CD14-positive monocyte (primary cell): ENCODE measurements around the gene TPD52L1. TPM values are rescaled to one million over a fixed set of nuclear protein-coding genes. Genes with fewer than 3 reads are reported as not detected.
A peak's percentile ranks its signal among the peaks of the same experiment; 100 is the strongest.

Experiments
- DNase-seq, 3 donors: peaks; one replicate each; pipeline ENCODE4 v3.0.0-alpha.2; 2011 to 2022
- H2AFZ ChIP-seq: 2 replicates; pipeline ENCODE4 v1.6.0; 2012; ENCODE audit warnings: mild to moderate bottlenecking, low read depth, low read length, inconsistent platforms; ENCODE audit not compliant: insufficient read depth, poor library complexity, severe bottlenecking
- H3K27ac ChIP-seq, 2 donors: 1 replicate in 1 of 2; 2 replicates in 1 of 2; pipeline ENCODE4 v1.5.1; 2012 to 2013; ENCODE audit warnings: low read length in 2 of 2, control low read depth in 1 of 2, inconsistent platforms in 1 of 2, low read depth in 1 of 2, mild to moderate bottlenecking in 1 of 2
- H3K27me3 ChIP-seq, 2 donors: one replicate each; pipeline versions ENCODE4 v1.6.0 to v1.6.1; 2011 to 2013; ENCODE audit warnings: low read length in 2 of 2; ENCODE audit not compliant: control insufficient read depth in 2 of 2, insufficient read depth in 2 of 2
- H3K36me3 ChIP-seq, 2 donors: replicated peaks in 1 of 2; 1 replicate in 1 of 2; 2 replicates in 1 of 2; pipeline versions ENCODE4 v1.5.1 to v1.6.1; 2012 to 2013; ENCODE audit warnings: low read length in 2 of 2, control low read depth in 1 of 2, inconsistent platforms in 1 of 2, mild to moderate bottlenecking in 1 of 2; ENCODE audit not compliant: insufficient read depth in 2 of 2, control insufficient read depth in 1 of 2
- H3K4me1 ChIP-seq, 2 donors: 1 replicate in 1 of 2; 2 replicates in 1 of 2; pipeline versions ENCODE4 v1.5.1 to v1.6.1; 2012 to 2013; ENCODE audit warnings: low read length in 2 of 2, control low read depth in 1 of 2, inconsistent platforms in 1 of 2, mild to moderate bottlenecking in 1 of 2, moderate library complexity in 1 of 2; ENCODE audit not compliant: insufficient read depth in 2 of 2, control insufficient read depth in 1 of 2
- H3K4me2 ChIP-seq: replicated peaks from 2 replicates; pipeline ENCODE3; 2012; ENCODE audit warnings: low read length, moderate library complexity, mild to moderate bottlenecking; ENCODE audit not compliant: poor library complexity, severe bottlenecking; ENCODE audit errors: extremely low read depth
- H3K4me3 ChIP-seq, 3 experiments: fragments of 200-600 bp in 1 of 3; sonication (generic) in 1 of 3; replicated peaks in 1 of 3; 1 replicate in 2 of 3; 2 replicates in 1 of 3; pipeline ENCODE4 v1.5.1; 2011 to 2013; ENCODE audit warnings: low read length in 3 of 3, mild to moderate bottlenecking in 3 of 3, control low read depth in 2 of 3, low read depth in 2 of 3, inconsistent platforms in 1 of 3, moderate library complexity in 1 of 3
- H3K79me2 ChIP-seq: 2 replicates; pipeline ENCODE4 v1.6.0; 2012; ENCODE audit warnings: mild to moderate bottlenecking, control low read depth, inconsistent platforms, low read length, moderate library complexity; ENCODE audit not compliant: insufficient read depth
- H3K9ac ChIP-seq: 2 replicates; pipeline ENCODE4 v1.6.0; 2017; ENCODE audit warnings: low read length, mild to moderate bottlenecking; ENCODE audit not compliant: insufficient read depth, poor library complexity, severe bottlenecking
- H3K9me3 ChIP-seq, 2 donors: replicated peaks in 1 of 2; 1 replicate in 1 of 2; 2 replicates in 1 of 2; pipeline versions ENCODE4 v1.5.1 to v1.6.1; 2012 to 2013; ENCODE audit warnings: low read length in 2 of 2, control low read depth in 1 of 2; ENCODE audit not compliant: control insufficient read depth in 1 of 2, insufficient read depth in 1 of 2
- H4K20me1 ChIP-seq: 2 replicates; pipeline ENCODE4 v1.6.0; 2012; ENCODE audit warnings: mild to moderate bottlenecking, low read length, control low read depth, moderate library complexity; ENCODE audit not compliant: insufficient read depth
- H3K27ac Mint-ChIP-seq, 7 donors: one replicate each; pipeline ENCODE4 v1.8.0; 2020; ENCODE audit warnings: mild to moderate bottlenecking in 7 of 7, mixed read lengths in 7 of 7, moderate library complexity in 6 of 7, inconsistent platforms in 2 of 7
- H3K27me3 Mint-ChIP-seq, 3 donors: one replicate each; pipeline ENCODE4 v1.8.0; 2021 to 2022; ENCODE audit warnings: low read depth in 3 of 3, mild to moderate bottlenecking in 3 of 3, mixed read lengths in 3 of 3, moderate library complexity in 3 of 3, inconsistent platforms in 1 of 3
- H3K36me3 Mint-ChIP-seq, 2 donors: one replicate each; pipeline ENCODE4 v1.8.0; 2020; ENCODE audit warnings: mixed read lengths in 2 of 2, inconsistent platforms in 1 of 2, mild to moderate bottlenecking in 1 of 2
- H3K4me1 Mint-ChIP-seq: one replicate; pipeline ENCODE4 v1.8.0; 2020; ENCODE audit warnings: mild to moderate bottlenecking, mixed read lengths
- H3K4me3 Mint-ChIP-seq, 2 donors: one replicate each; pipeline ENCODE4 v1.8.0; 2020; ENCODE audit warnings: mild to moderate bottlenecking in 2 of 2, mixed read lengths in 2 of 2, moderate library complexity in 1 of 2
- H3K9me3 Mint-ChIP-seq, 7 donors: one replicate each; pipeline ENCODE4 v1.8.0; 2020 to 2022; ENCODE audit warnings: mixed read lengths in 7 of 7, mild to moderate bottlenecking in 6 of 7, moderate library complexity in 6 of 7, inconsistent platforms in 2 of 7
- CTCF ChIP-seq: fragments of 200-600 bp; IDR thresholded peaks from one replicate; pipeline ENCODE4 v1.8.0; 2022; ENCODE audit warnings: antibody characterized with exemption, mild to moderate bottlenecking
- WGBS: methylation state at CpG from one replicate; pipeline ENCODE4 v1.1.5; 2013; ENCODE audit warnings: missing lambda C conversion rate; ENCODE audit not compliant: insufficient coverage; 5-methylcytosine and 5-hydroxymethylcytosine counted together
- intact Hi-C, 2 donors: fragments of 100-400 bp; cut with micrococcal nuclease; formaldehyde crosslinking; loops; one replicate each; pipeline versions ENCODE4 v1.15.0 to v1.15.1; 2023
- polyA plus RNA-seq, 3 donors: library from polyadenylated mRNA; depleted of rRNA in 1 of 3; unstranded in 2 of 3; stranded (reverse) in 1 of 3; fragments of 300-500 nt in 2 of 3; fragments of >200 nt in 1 of 3; fragmentation: Illumina TruSeq in 2 of 3; gene quantifications; 1 replicate in 2 of 3; 2 replicates in 1 of 3; pipeline ENCODE4 v1.2.3, GENCODE V29; 2012 to 2021

Gene TPD52L1
- polyA plus RNA-seq, 3 donors: not detected

GRCh38 chr6:125259354-125259736 is 105.8 kb downstream of the TPD52L1 start:
- 71% methylated on average over 2 of the region's 2 CpGs for WGBS
- Mint-ChIP-seq H3K27ac (peak overlapping the region in 2 of 7 donors; percentile 5 to 18), H3K36me3 (peaks cover 0 to 2% of the 10 kb centered on the region in 2 donors), H3K27me3 (no peaks in the 10 kb centered on the region), H3K9me3 (peaks cover 4 to 17% (median 7%) of the 10 kb centered on the region in 7 donors), H3K4me1 (peaks cover 15% of the 10 kb centered on the region), H3K4me3 (no peak overlapping the region)
- H3K4me1 ChIP-seq: peaks cover 14 to 15% of the 10 kb centered on the region in 2 donors
- no peak overlapping the region for H3K4me2 ChIP-seq
- H3K36me3 ChIP-seq: no peaks in the 10 kb centered on the region
- H3K79me2 ChIP-seq: no peaks in the 10 kb centered on the region
- intact Hi-C loops: loop anchor here in 1 of 2 donors (5.0 kb wide), 1 partner anchor 62 kb away; no protein-coding TSS in a partner anchor
- peaks cover 0 to 8% of the 10 kb centered on the region in 2 donors for H3K9me3 ChIP-seq
- DNase-seq: peak in 2 of 3 donors; percentile 12 to 52
- TF ChIP-seq CTCF: no peak
- H2AFZ ChIP-seq: no peak overlapping the region
- no peaks in the 10 kb centered on the region for H4K20me1 ChIP-seq
- no peak overlapping the region for H3K27ac ChIP-seq
- H3K4me3 ChIP-seq: no peak overlapping the region
- H3K27me3 ChIP-seq: no peaks in the 10 kb centered on the region
- no peak overlapping the region for H3K9ac ChIP-seq

- no peaks in the 10 kb centered on the region for H3K27me3 Mint-ChIP-seq
- 95% methylated on average over 8 of the region's 12 CpGs for WGBS
- H3K27ac Mint-ChIP-seq: peak overlapping the region in 2 of 7 donors; percentile 40 to 46
Measured at GRCh38 chr6:125262016-125263013, 108.7 kb downstream of the TPD52L1 start.

More at GRCh38 chr6:125262016-125263013, 108.7 kb downstream of the TPD52L1 start:
- Mint-ChIP-seq H3K4me1 (peaks cover 15% of the 10 kb centered on the region), H3K4me3 (no peak overlapping the region), H3K9me3 (peaks cover 4 to 17% (median 7%) of the 10 kb centered on the region in 7 donors), H3K36me3 (peaks cover 0 to 2% of the 10 kb centered on the region in 2 donors)
- Histone ChIP-seq H3K4me3 (no peak overlapping the region), H3K79me2 (no peaks in the 10 kb centered on the region), H3K36me3 (no peaks in the 10 kb centered on the region), H3K27ac (no peak overlapping the region), H3K9me3 (peaks cover 0 to 8% of the 10 kb centered on the region in 2 donors), H3K9ac (no peak overlapping the region), H2AFZ (no peak overlapping the region), H3K4me1 (peaks cover 14 to 15% of the 10 kb centered on the region in 2 donors), H3K4me2 (no peak overlapping the region), H3K27me3 (no peaks in the 10 kb centered on the region), H4K20me1 (no peaks in the 10 kb centered on the region)
- peak; percentile 42 to 85 (median 48) for DNase-seq
- intact Hi-C loops: no loop called here
- TF ChIP-seq CTCF: no peak
